Tibial artery (tissue), 4 donors: ENCODE results near the gene VAT1L.

Experiments
- DNase-seq, 2 donors: peaks; one replicate each; pipeline ENCODE4 v3.0.0-alpha.2; 2019
- H3K27ac ChIP-seq, 2 donors: fragments of 200-600 bp; sonication (generic) in 1 of 2; 1 replicate in 1 of 2; 2 replicates in 1 of 2; pipeline ENCODE4 v1.5.1; 2018 to 2019; ENCODE audit warnings: mild to moderate bottlenecking in 1 of 2
- H3K27me3 ChIP-seq, 2 donors: fragments of 200-600 bp; sonication (generic) in 1 of 2; one replicate each; pipeline versions ENCODE4 v1.5.1 to v1.6.0; 2016 to 2019
- H3K36me3 ChIP-seq, 3 donors: fragments of 200-600 bp; sonication (generic) in 2 of 3; one replicate each; pipeline ENCODE4 v1.5.1; 2016 to 2019; ENCODE audit warnings: mild to moderate bottlenecking in 2 of 3
- H3K4me1 ChIP-seq, 4 donors: fragments of 200-600 bp; sonication (generic) in 2 of 4; 1 replicate in 3 of 4; 2 replicates in 1 of 4; pipeline ENCODE4 v1.5.1; 2016 to 2019
- H3K4me3 ChIP-seq, 2 donors: fragments of 200-600 bp; sonication (generic) in 1 of 2; 1 replicate in 1 of 2; 2 replicates in 1 of 2; pipeline ENCODE4 v1.5.1; 2018 to 2019; ENCODE audit warnings: mild to moderate bottlenecking in 2 of 2
- H3K9me3 ChIP-seq, 3 donors: fragments of 200-600 bp; sonication (generic) in 1 of 3; one replicate each; pipeline ENCODE4 v1.5.1; 2016 to 2019
- CTCF ChIP-seq, 2 experiments: fragments of 200-600 bp in 1 of 2; fragments of 450-650 bp in 1 of 2; IDR thresholded peaks; one replicate each; pipeline ENCODE4 v1.5.1; 2017 to 2019; ENCODE audit warnings: antibody characterized with exemption in 2 of 2, mild to moderate bottlenecking in 1 of 2, moderate library complexity in 1 of 2
- intact Hi-C: fragments of 100-400 bp; cut with DNase I; formaldehyde crosslinking; loops from one replicate; pipeline ENCODE4 v1.15.0; 2023; ENCODE audit warnings: low total_unique reads

Gene VAT1L

GRCh38 chr16:77836801-77837200, 48.4 kb downstream of the VAT1L start:
- Histone ChIP-seq H3K9me3 (no peaks in the 10 kb centered on the region), H3K4me1 (peaks cover 0 to 13% (median 6%) of the 10 kb centered on the region in 4 donors), H3K36me3 (no peaks in the 10 kb centered on the region), H3K4me3 (no peak overlapping the region), H3K27ac (no peak overlapping the region), H3K27me3 (no peaks in the 10 kb centered on the region)
- DNase-seq = no peak
- no peak for TF ChIP-seq CTCF (IDR thresholded peaks at IDR 0.05)
- intact Hi-C loops = no loop called here

GRCh38 chr16:77838597-77839255, 50.4 kb downstream of the VAT1L start:
- no peak for DNase-seq
- H3K27me3 ChIP-seq = no peaks in the 10 kb centered on the region
- intact Hi-C loops = no loop called here
- no peak overlapping the region for H3K4me3 ChIP-seq
- H3K36me3 ChIP-seq = no peaks in the 10 kb centered on the region
- H3K9me3 ChIP-seq = no peaks in the 10 kb centered on the region
- H3K27ac ChIP-seq = no peak overlapping the region
- TF ChIP-seq CTCF (IDR thresholded peaks at IDR 0.05) = no peak
- peaks cover 0 to 13% (median 5%) of the 10 kb centered on the region in 4 donors for H3K4me1 ChIP-seq

GRCh38 chr16:77840093-77840492, 51.7 kb downstream of the VAT1L start:
- Histone ChIP-seq H3K27ac (no peak overlapping the region), H3K27me3 (no peaks in the 10 kb centered on the region), H3K36me3 (no peaks in the 10 kb centered on the region), H3K4me3 (no peak overlapping the region), H3K4me1 (no peaks in the 10 kb centered on the region), H3K9me3 (no peaks in the 10 kb centered on the region)
- TF ChIP-seq CTCF (IDR thresholded peaks at IDR 0.05) = no peak
- DNase-seq = no peak
- intact Hi-C loops = no loop called here

GRCh38 chr16:77840673-77841501, 52.5 kb downstream of the VAT1L start:
- intact Hi-C loops = no loop called here
- TF ChIP-seq CTCF (IDR thresholded peaks at IDR 0.05) = no peak

GRCh38 chr16:77841502-77841763, 53.1 kb downstream of the VAT1L start:
- Histone ChIP-seq H3K4me3 (no peak overlapping the region), H3K27ac (no peak overlapping the region), H3K36me3 (no peaks in the 10 kb centered on the region), H3K4me1 (no peaks in the 10 kb centered on the region), H3K27me3 (no peaks in the 10 kb centered on the region), H3K9me3 (no peaks in the 10 kb centered on the region)
- DNase-seq = no peak
- intact Hi-C loops = no loop called here
- no peak for TF ChIP-seq CTCF (IDR thresholded peaks at IDR 0.05)

More at GRCh38 chr16:77840673-77841501, 52.5 kb downstream of the VAT1L start:
- DNase-seq = no peak
- H3K9me3 ChIP-seq = no peaks in the 10 kb centered on the region
- H3K4me3 ChIP-seq = no peak overlapping the region
- H3K4me1 ChIP-seq = no peaks in the 10 kb centered on the region
- H3K27ac ChIP-seq = no peak overlapping the region
- no peaks in the 10 kb centered on the region for H3K36me3 ChIP-seq
- no peaks in the 10 kb centered on the region for H3K27me3 ChIP-seq
